GM21390 (cell line): ENCODE data around the gene EPHB3.

Experiments used
- ATAC-seq: cut with Tn5 transposase; IDR thresholded peaks from one replicate; pipeline ENCODE4 v1.9.1; 2021; ENCODE audit not compliant: unreplicated experiment

Gene EPHB3

DNA sequence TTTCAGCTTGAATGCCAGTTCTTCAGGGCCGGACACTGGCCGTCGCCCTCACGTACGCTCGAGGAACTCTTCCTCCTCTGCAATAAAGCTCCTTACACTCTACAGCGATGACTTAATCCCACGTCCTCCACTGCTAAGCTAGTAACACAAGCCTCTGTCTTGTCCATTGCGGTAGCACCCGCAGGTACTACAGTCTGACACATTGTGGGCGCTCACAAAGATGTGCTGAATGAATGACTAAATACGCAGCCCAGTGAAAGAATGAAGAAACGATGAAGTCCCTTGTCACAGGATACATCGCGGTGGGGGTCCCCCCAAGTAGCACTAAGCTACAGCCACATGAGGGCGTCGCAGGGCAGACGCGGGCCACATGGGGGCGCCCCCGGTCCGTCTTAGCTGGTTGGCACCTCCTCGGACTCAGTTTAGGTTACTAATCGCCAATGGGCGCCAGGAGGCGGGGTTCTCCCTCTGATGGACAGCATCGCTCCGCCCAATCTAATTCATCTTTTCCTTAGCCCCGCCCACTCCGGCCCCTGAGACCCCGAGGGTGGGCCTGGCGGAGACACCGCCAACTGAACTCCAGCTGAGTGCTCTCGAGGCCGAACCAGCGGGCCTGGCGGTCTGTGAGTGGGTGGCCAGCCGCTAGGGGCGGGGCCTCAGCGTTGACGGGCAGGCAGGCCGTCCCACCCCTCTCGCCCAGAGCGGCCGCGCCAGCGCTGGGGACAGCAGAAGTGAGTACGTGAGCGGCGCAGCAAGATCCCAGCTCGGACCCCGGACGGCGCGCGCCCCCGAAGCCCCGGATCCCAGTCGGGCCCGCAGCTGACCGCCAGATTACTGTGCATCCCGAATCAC, at the start of gene EPHB3:
Gene EPHB3, plus strand, starts transcription at position 725 of the 852 bp plus-strand sequence. CDS start 451 bp downstream, outside the sequence.
- peak; percentile 89 for ATAC-seq

GRCh38 chr3:184512621-184513020, 49.0 kb upstream of the EPHB3 start:
- no peak for ATAC-seq

DNA sequence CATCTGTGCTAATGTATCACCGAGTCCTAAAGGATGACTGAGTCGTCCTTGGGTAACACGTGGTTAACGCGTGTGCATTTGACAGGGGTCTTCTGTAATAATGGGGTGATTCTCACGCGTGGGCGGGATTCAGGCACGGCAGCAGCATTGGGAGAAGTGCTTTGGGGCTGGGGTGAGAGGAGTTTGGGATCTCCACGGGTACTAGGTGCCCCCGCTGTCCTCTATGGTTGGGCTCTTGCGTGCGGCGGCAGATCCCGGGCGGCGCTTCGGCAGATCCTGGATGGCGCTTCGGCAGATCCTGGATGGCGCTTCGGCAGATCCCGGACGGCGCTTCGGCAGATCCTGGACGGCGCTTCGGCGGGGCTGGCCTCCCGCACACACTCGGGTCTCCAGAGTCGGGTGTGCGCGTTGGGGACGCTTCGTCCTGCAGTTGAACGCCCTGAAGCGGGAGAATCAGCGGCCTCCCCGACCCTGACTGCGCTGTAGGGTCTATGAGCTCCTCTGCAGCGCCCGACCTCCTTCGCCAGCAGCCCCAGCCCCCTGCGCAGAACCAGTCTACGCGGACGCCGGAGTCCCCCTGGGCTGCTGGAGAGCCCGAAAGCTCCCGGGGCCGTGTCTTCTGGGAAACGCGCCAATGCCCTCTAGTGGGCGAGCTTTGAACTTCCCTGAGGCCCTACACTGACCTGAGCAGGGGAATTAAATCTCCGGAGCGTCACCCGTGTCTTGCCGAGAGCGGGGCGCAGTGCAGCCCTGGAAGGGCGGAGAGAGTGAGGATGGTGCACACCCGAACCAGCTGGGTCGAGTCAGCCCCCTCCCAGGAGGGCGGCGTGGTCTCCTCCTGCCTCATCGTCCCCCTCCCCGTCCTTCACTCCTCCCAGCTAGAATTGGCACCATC, 48.1 kb upstream of the EPHB3 start:
- peak; percentile 92 for ATAC-seq

DNA sequence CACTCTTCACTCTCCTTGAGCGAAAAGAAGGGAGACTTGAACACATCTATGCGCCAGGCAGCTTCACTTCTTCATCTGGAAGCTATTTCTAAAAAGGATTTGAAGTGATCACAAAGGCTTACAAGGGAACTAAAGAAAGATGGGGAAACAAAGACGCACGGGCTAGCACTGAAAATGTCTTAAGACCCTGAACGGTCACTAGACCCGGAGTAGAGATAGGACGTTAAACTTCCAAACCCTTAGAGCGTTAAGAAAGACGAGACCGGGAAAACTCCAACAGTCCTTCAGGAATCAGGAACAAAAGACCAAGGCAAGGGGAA, 47.5 kb upstream of the EPHB3 start:
- ATAC-seq = no peak

DNA sequence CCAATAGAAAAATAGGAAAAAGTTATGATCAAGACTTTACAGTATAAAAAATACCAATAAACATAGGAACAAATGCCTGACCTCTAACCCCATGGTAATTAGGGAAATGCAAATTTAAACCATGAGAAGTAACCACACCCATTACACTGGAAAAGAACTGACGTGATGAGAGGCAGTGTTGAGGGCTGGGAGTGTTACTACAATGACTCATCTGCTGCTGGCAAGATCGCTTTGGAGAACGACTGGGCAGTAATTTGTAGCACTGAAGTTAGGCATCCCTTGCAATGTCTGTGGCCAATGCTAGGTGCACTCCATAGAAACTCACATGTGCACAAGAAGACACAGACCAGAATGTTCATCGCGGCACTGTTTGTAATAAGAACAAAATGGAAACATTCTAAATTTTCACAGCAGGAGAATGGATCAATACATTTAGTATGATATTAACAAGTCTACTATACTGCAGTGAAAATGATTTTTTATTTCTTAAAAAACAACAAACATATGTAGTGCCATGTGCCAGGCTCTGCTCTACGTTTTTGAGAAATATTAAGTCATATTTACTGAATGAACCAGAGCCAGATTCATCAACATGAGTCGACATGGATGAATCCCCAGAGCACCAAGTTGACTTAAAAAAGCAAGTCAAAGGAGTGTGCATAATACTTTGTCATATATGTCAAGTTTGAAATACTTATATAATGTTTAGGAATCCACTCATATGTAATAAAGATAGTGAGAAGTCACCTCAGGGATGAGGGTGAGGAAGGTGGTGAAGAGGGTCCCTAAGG, 37.6 kb upstream of the EPHB3 start:
- no peak for ATAC-seq

DNA sequence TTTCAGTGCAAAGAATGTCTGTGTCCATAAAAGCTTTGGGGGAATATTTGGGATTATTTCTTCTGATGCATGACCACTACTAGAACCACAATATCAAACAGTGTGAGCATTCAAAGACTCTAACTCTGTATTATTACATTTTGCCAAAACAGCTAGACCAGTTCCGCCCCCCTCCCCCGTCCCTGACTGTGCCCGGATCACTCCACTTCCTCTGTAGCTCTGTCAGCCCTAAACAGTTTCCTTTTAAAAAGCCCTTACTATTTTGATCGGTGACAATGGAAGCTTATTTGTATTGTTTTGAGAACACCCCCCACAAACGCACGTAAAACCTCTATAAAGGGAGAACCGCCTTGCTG, 36.6 kb upstream of the EPHB3 start:
- no peak for ATAC-seq

DNA sequence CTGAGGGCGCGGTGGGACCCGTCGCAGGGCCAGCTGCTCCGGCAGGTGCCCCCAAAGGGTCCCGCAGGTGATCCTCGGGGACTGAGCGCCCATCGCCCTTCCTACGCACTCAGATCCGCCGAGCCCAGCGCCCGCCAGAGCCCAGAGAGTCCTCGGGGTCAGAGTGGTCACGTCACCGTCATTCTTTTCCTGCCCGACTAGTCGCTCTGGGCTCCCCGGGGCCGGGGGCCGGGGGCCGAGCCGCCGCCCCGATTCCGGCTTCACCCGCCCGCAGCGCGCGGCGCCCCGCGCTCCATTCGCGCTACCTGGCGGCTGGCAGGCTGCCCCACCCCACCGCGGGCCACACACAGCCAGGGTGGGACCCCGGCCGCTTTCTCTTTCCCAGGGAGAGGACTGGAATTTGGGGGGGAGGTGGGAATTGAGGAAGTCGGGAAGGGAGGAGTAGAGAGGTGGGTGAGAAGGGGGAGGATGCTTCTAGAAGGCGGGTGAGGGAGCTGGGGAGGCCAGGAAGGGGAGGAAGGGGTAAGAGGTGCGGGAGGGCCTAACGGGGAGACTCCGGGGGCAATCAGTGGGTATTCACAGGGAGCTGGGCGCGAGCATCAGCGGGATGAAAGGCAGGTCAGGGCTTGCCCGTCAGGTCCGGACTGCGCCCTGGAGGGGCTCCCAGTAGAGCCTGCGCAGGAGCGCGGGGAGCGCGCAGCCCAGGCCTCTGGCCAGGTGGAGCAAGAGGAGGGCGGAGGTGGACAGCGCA, 36.1 kb upstream of the EPHB3 start:
- ATAC-seq = no peak

- no peak for ATAC-seq
Observed at GRCh38 chr3:184526088-184526433, 35.5 kb upstream of the EPHB3 start.

DNA sequence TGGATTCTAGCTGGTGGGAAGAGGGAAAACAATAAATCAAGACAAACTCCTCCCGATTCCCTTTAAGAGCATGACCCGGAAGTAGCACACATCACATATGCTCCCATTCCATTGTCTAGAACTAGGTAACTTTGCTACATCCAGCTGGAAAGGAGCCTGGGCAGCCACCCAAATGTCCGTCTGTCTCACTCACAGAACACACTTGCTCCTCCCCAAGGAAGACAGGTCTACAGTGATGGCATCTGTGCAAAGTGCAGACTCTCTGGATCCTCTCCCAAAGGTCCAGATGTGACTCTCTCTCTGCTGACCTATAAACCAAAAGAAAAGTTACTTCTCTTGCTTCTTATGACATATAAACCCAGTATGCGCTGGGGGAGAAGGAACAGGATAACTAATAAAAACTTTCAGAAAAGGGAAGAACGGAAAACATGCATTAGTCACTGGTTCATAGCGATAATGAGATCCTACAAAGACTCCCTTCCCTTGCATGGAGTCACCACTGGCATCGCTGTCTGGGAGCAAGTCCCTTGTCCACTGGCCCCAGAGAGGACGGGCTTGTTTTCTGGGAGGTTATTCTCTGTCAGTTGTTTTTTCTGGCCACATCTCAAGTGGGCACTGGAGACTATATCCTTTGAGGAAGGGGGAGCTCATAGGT, 29.8 kb upstream of the EPHB3 start:
- no peak for ATAC-seq

DNA sequence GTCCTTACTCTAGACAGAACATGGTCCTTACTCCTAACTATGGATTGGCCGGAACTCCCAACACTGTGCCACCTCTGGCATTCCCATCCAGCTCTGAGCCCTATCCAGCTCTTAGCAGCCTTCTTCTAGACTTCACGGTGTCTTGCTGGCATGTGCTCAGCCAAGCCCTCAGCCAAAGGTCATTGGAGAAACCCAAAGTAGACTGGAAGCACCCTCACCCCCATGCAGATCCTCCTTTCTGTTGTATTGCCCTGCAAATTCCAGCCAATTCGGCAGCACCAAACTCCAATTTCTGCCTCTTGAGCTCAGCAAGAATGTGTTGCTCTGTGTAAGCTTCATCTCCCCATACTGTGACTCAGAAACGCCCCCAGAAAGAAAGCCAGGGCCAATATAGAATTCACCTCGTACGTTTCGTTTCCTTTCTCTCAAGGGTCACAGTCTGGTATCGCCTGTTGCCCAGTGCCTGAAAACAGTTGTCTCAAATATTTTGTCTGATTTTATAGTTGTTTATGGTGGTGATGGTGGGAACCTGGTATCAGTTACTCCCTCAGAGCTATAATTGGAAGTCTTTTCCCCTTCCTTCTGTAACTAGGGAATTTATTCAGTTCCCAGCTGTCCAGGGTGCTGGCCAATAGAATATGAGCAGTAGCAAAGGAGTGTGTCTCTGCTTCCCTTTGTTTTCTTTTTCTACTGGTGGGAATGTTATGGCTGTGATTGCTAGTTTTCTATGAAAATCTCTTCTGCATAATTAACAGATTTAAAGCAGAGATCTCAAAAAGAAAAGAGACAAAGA, 28.4 kb upstream of the EPHB3 start:
- ATAC-seq = no peak

GRCh38 chr3:184537885-184538665, 23.5 kb upstream of the EPHB3 start:
- no peak for ATAC-seq

DNA sequence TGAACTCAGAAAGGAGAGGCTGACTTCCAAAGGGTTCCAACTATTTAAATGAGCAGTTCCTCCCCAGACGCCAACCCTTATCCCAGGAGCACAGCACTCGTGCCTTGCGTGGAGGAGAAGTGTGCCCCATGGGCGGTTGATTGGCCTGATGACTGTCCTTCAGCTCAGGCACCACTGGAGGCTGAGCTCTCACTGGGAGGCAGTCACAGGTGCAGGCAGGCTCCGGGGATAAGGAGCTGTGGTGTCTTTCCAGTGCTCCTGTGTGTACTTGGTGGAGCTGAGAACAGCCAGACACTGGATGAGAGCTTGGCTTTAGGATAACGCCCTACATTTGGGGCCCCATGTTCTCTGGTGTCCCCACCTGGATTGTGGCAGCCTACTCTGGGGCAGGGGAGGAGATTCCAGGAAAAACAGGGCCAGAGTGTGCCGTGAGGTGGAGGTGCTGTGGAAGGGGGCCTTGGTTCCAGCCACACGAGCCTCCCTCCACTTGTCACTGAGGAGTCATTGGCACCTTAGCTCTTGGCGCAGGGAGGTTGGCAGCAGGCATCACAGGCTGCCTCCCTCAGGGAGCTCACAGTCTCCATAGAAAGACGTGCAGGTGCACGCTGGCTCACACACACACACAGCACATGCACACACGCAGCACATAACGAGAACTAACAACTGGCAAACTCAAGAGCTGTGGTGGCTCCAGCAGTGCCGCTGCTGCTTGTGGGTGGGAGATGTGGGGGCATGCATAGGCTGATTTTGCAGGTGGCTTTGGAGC, 22.7 kb upstream of the EPHB3 start:
- ATAC-seq = no peak

DNA sequence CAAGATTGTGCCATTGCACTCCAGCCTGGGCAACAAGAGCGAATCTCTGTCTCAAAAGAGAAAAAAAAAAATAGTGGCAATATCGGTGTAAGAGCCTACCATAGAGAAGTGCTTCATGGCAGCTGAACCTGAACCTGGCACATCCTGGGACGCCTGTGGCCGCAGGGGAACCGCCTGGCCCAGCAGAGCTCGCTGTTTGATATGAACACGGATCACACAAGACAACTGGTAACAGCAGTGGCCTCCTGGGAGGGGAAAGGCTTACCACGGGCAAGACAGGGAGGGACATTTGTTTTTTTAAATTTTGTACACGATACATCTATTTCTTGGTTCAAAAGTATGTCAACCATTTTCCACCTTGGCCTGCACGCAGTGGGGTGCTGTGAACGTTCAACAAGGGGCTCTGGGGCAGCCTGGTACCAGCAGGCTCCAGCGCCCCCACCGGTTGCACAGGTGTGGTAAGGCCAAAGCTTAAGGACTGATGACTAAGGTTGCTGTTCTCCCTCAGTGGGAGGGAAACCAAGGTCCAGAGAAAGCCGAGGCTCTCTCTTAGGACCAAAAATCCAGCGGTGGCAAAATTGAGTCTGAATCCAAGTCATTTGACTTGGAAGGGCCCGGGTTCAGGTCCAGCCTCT, 21.7 kb upstream of the EPHB3 start:
- no peak for ATAC-seq

GRCh38 chr3:184540777-184541681, 20.6 kb upstream of the EPHB3 start:
- no peak for ATAC-seq

GRCh38 chr3:184541886-184542562, 19.6 kb upstream of the EPHB3 start:
- ATAC-seq = no peak

DNA sequence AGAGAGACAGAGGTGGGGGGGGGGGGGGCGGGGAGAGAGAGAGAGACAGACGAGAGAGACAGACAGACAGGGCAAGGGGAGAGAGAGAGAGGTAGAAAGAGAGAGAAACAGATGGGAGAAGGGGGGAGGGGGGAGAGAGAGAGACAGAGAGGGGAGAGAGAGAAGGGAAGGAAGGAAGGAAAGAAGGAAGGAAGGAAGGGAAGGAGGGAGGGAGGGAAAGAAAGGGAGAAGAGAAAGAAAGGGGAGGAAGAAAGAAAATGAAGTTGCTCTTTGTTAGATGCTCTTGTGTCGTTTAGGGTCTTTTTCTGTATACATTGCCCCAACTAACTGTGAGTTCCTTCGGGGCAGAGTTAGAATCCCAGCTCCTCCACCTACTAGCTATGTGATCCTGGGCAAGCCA, 19.0 kb upstream of the EPHB3 start:
- ATAC-seq = no peak
